Hepatocyte (in vitro differentiated cells): ENCODE measurements around the gene CD302.

Experiments
- CTCF ChIP-seq: fragments of 200-600 bp; sonication (generic); IDR thresholded peaks from 2 replicates; pipeline ENCODE4 v1.5.1; 2016; ENCODE audit warnings: antibody characterized with exemption, mild to moderate bottlenecking; ENCODE audit not compliant: poor library complexity
- EZH2 ChIP-seq: fragments of 200-600 bp; sonication (generic); IDR thresholded peaks from 2 replicates; pipeline ENCODE4 v1.6.1; 2016; ENCODE audit warnings: antibody characterized with exemption, mild to moderate bottlenecking, borderline replicate concordance
- EZH2phosphoT487 ChIP-seq: fragments of 200-600 bp; sonication (generic); IDR thresholded peaks from one replicate; pipeline ENCODE4 v1.6.1; 2018; ENCODE audit warnings: antibody characterized with exemption, mild to moderate bottlenecking, low read depth, moderate library complexity; ENCODE audit not compliant: unreplicated experiment, severe bottlenecking

DNA sequence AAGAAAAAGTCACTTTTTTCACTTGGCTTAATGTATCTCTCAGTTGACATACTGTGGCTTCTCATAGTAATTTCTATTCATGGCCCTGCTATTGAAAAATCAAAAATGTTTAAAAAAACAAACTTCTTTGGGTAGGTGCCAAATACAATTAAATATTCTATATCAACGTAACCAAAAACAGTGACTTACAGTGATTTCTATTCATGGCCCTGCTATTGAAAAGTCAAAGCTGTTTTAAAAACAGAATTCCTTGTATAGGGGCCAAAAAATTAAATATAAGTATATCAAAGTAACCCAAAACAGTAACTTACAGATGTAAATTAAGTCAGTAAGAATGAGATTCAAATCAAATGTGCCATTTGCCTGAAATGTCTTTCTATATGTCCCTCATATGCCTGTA, 31.4 kb upstream of the CD302 start:
- TF ChIP-seq CTCF (no peak), EZH2phosphoT487 (no peak), EZH2 (no peak)
